Heart left ventricle (tissue), 16 donors: ENCODE data around the gene USP53. TPM values are rescaled to one million over a fixed set of nuclear protein-coding genes. Genes with fewer than 3 reads are reported as not detected.
"Not testable (repeated sequence)": the region's sequence is repeated elsewhere in the genome, so short reads cannot be mapped to it uniquely, and the experiment has no call there.

ENCODE experiments used
- ATAC-seq, 4 donors: fragments of 200-7000 bp; cut with Tn5 transposase; one replicate each; pipeline ENCODE4 v1.9.1; 2020 to 2022; ENCODE audit warnings: moderate library complexity in 4 of 4, mild to moderate bottlenecking in 3 of 4, moderate number of reproducible peaks in 1 of 4
- DNase-seq, 5 donors: peaks; one replicate each; pipeline ENCODE4 v3.0.0-alpha.2; 2020
- H3K27ac ChIP-seq, 12 donors: fragments of 200-600 bp; sonication (generic) in 4 of 12; one replicate each; pipeline versions ENCODE4 v1.5.0 to v1.8.0; 2016 to 2022; ENCODE audit warnings: mild to moderate bottlenecking in 2 of 12
- H3K27me3 ChIP-seq, 9 donors: fragments of 200-600 bp; sonication (generic) in 2 of 9; one replicate each; pipeline versions ENCODE4 v1.5.1 to v1.8.0; 2016 to 2022; ENCODE audit warnings: mild to moderate bottlenecking in 3 of 9
- H3K36me3 ChIP-seq, 9 donors: fragments of 200-600 bp; sonication (generic) in 2 of 9; one replicate each; pipeline versions ENCODE4 v1.5.0 to v1.8.0; 2018 to 2022; ENCODE audit warnings: mild to moderate bottlenecking in 2 of 9
- H3K4me1 ChIP-seq, 12 donors: fragments of 200-600 bp; sonication (generic) in 4 of 12; one replicate each; pipeline versions ENCODE4 v1.5.0 to v1.8.0; 2016 to 2022; ENCODE audit warnings: mild to moderate bottlenecking in 3 of 12
- H3K4me3 ChIP-seq, 12 donors: fragments of 200-600 bp; sonication (generic) in 4 of 12; one replicate each; pipeline versions ENCODE4 v1.5.0 to v1.8.0; 2017 to 2022; ENCODE audit warnings: mild to moderate bottlenecking in 9 of 12, moderate library complexity in 4 of 12
- H3K9me3 ChIP-seq, 12 donors: fragments of 200-600 bp; sonication (generic) in 4 of 12; one replicate each; pipeline versions ENCODE4 v1.5.0 to v1.8.0; 2016 to 2022; ENCODE audit warnings: mild to moderate bottlenecking in 1 of 12
- POLR2A ChIP-seq, 2 donors: fragments of 450-650 bp; IDR thresholded peaks; one replicate each; pipeline ENCODE4 v1.6.1; 2017; ENCODE audit warnings: antibody characterized with exemption in 2 of 2, mild to moderate bottlenecking in 2 of 2, moderate library complexity in 2 of 2
- whole genome bisulfite sequencing, 4 donors: extraction: QIAGEN DNeasy Blood & Tissue Kit in 2 of 4; methylation state at CpG; one replicate each; pipeline versions ENCODE4 v1.1.5 to v1.1.7; 2013 to 2018; 5-methylcytosine and 5-hydroxymethylcytosine counted together
- intact Hi-C, 10 donors: fragments of 100-400 bp; cut with DNase I; formaldehyde crosslinking; loops; one replicate each; pipeline versions ENCODE4 v1.11.1 to v1.14.2; 2022
- polyA plus RNA-seq, 2 donors: library from polyadenylated mRNA; stranded (reverse); fragments of 200-250 nt; gene quantifications; one replicate each; pipeline ENCODE4 v1.2.3, GENCODE V29; 2013
- total RNA-seq, 9 donors: library from RNA; depleted of rRNA in 2 of 9; stranded (reverse); fragments of >200 nt in 2 of 9; fragmentation: NEBNext Ultra II Directional in 3 of 9; extraction: Animal tissue kit (Norgen Biotek cat#: 25700) in 3 of 9; gene quantifications; one replicate each; pipeline versions ENCODE4 v1.1.0 to v1.2.4, GENCODE V29; 2016 to 2023
- TF ChIP-seq, protein P1 (sequence below), 12 donors: fragments of 200-600 bp; sonication (generic) in 4 of 12; IDR thresholded peaks; one replicate each; pipeline versions ENCODE4 v1.5.0 to v1.8.0; 2018 to 2022; ENCODE audit warnings: antibody characterized with exemption in 12 of 12, mild to moderate bottlenecking in 5 of 12
- donor health status: ischemic (EF 13 %, LVEDD 7.1; RV severe dilation, severe dysfunction).
- donor health status: healthy with polysubstance abuse.
- donor health status: DM: no; HTN: yes; CAD: no.
- donor health status: DM: no; HTN: no; CAD: no.
- donor health status: ischemic (EF 25% LVEDD 6.9; RV normal size, moderate dysfunction).
- donor health status: ischemic (EF 25% LVEDD 5.7; RV mildly dilated, moderate dysfunction).
- donor health status: healthy.
- donor health status: DM: yes; HTN: yes; CAD: no.
- donor health status: ischemic (EF 35%, LVEDD 5.7; RV mildly dilated, moderate dysfunction).
- donor health status: nonischemic (EF 11% LVEDD 7.7; RV severe dilation, severe dysfunction).
- donor health status: DM: yes; HTN: yes; CAD: no.
- donor health status: PGD.
- donor health status: ischemic (EF 29% LVEDD 5.4; RV normal size, mild dysfunction).
- donor health status: nonischemic (EF 23%, LVEDD 6.1; RV moderate dilation, normal function).

The USP53 gene
- total and polyA plus RNA-seq, 11 donors: 24.2 to 52.9 (median 43.7) TPM

DNA sequence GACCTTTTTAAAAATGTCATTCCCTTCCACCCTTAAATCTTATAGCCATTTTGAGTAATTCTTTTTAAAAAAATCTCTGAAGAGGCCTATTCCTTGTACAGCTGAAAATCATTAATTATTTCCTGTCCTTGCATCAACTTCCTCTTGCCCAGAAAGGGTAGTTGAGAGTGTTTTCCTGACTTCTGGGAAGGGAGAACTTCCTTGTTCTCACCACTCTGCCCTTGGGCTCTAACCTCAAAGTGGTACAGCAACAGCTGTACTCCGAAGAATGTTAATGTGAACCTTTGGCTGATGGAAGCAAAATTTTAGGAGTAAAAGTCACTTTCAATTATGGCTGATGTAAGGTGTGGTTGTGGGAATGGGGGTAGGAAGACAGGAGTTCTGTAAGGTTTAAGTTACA is 124.5 kb downstream of the USP53 start:
- no peak for DNase-seq
- TF ChIP-seq, protein P1, sequence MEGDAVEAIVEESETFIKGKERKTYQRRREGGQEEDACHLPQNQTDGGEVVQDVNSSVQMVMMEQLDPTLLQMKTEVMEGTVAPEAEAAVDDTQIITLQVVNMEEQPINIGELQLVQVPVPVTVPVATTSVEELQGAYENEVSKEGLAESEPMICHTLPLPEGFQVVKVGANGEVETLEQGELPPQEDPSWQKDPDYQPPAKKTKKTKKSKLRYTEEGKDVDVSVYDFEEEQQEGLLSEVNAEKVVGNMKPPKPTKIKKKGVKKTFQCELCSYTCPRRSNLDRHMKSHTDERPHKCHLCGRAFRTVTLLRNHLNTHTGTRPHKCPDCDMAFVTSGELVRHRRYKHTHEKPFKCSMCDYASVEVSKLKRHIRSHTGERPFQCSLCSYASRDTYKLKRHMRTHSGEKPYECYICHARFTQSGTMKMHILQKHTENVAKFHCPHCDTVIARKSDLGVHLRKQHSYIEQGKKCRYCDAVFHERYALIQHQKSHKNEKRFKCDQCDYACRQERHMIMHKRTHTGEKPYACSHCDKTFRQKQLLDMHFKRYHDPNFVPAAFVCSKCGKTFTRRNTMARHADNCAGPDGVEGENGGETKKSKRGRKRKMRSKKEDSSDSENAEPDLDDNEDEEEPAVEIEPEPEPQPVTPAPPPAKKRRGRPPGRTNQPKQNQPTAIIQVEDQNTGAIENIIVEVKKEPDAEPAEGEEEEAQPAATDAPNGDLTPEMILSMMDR (IDR thresholded peaks at IDR 0.05): no peak
- TF ChIP-seq POLR2A (IDR thresholded peaks at IDR 0.05): no peak
- intact Hi-C loops: no loop called here
- H3K36me3 ChIP-seq: no peaks in the 10 kb centered on the region
- ATAC-seq: peak; percentile 55 to 86 (median 82)
- H3K27me3 ChIP-seq: no peaks in the 10 kb centered on the region
- peaks cover 0 to 16% (median 0%) of the 10 kb centered on the region in 12 donors for H3K4me1 ChIP-seq
- H3K27ac ChIP-seq: peak overlapping the region in 1 of 12 donors; percentile 58
- 56 to 65% (median 57%) methylated on average over 1 of the region's 1 CpG for WGBS, 4 donors
- no peaks in the 10 kb centered on the region for H3K9me3 ChIP-seq
- no peak overlapping the region for H3K4me3 ChIP-seq

DNA sequence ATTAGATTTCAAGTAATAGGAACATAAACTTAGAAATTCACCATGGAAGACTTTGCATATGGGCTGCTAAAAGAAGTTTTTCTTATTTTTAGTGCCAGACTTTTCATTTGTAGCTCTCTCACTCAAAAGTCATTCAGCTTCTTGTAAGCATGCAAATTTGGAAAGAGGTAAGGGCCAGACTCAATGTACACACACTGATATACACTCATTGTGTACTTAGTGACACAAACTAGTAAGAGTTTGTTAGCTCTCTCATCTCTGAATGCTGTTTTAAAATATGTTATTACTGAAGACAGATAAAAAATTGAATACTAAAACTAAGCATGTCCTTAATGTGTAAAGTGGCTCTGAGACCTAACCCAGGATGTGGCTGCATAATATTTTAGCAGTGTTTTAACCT is 127.4 kb downstream of the USP53 start:
- intact Hi-C loops, ATAC-seq, H3K27ac ChIP-seq, H3K27me3 ChIP-seq, DNase-seq, H3K4me3 ChIP-seq, H3K9me3 ChIP-seq, H3K36me3 ChIP-seq: not testable (repeated sequence)
- H3K4me1 ChIP-seq: peaks cover 0 to 16% (median 0%) of the 10 kb centered on the region in 12 donors

DNA sequence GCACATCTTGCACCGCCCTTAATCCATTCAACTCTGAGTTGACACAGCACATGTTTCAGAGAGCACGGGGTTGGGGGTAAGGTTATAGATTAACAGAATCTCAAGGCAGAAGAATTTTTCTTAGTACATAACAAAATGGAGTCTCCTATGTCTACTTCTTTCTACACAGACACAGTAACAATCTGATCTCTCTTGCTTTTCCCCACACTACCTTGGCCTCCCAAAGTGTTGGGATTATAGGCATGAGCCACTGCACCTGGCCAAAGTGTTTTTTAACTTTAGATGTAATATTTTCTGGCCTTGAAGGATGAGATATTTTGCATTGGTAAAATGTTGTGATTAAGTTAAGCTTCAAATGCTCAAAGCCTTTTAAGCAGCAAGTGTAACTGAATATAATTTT is 130.8 kb downstream of the USP53 start:
- DNase-seq, H3K4me3 ChIP-seq, ATAC-seq, H3K9me3 ChIP-seq, H3K27ac ChIP-seq, H3K4me1 ChIP-seq, intact Hi-C loops, H3K27me3 ChIP-seq, H3K36me3 ChIP-seq: not testable (repeated sequence)
- no CpG with 5 or more reads among the region's 2 CpGs for WGBS, 4 donors

Other genes starting within 250 kb of the USP53 start
- 1,000 to 10,000 TPM in 1 of 9 donors, 100 to 1,000 TPM in 8; 466 to 1,072 (median 885) TPM for gene MYOZ2, start 76.9 kb upstream of the USP53 start, total RNA-seq
- gene MYOZ2, start 76.9 kb upstream of the USP53 start, polyA plus RNA-seq: 100 to 1,000 TPM; 592 to 872 TPM
- gene FABP2, start 109.4 kb downstream of the USP53 start, total RNA-seq: 1 to 10 TPM in 2 of 9 donors, under 1 TPM in 1, not detected in 6; 0.15 to 2.9 (median 2.5) TPM
- 1 to 10 TPM in 1 of 2 donors, not detected in 1; 1.1 TPM for gene FABP2, start 109.4 kb downstream of the USP53 start, polyA plus RNA-seq